HCT116 (cell line): ENCODE data around the gene ADGRA3. TPM values are rescaled to one million over a fixed set of nuclear protein-coding genes. Genes with fewer than 3 reads are reported as not detected.

Experiments
- ATAC-seq: fragments of 200-7000 bp; cut with Tn5 transposase; 2 replicates; pipeline ENCODE4 v1.9.1; 2020; ENCODE audit warnings: mild to moderate bottlenecking, moderate library complexity
- BruUV-seq: library from RNA; stranded (reverse); fragments of 400-500 nt; replicated peaks from 2 replicates; lab custom pipeline; 2021; lab: Mats Ljungman, UMichigan
- CTCF ChIA-PET: fragments of 300-600 bp; sonication (Branson Sonifier 250); formaldehyde crosslinking; loops from one replicate; lab custom pipeline; 2021; ENCODE audit warnings: antibody characterized with exemption; lab: Charles Lee
- POLR2A ChIA-PET: fragments of 300-600, 350-600 bp; sonication (Branson Sonifier 250); formaldehyde crosslinking; loops from one replicate; lab custom pipeline; 2021; ENCODE audit warnings: antibody characterized with exemption; lab: Charles Lee
- RAD21 ChIA-PET, 2 experiments: fragments of 300-600 bp; sonication (Branson Sonifier 250); formaldehyde crosslinking; loops; one replicate each; lab custom pipeline; 2023; ENCODE audit warnings: low total read pairs in 2 of 2; ENCODE audit not compliant: uncharacterized antibody in 2 of 2, unreplicated experiment in 2 of 2, low non-redundant PET in 1 of 2; lab: Charles Lee
- DNase-seq: peaks from one replicate; pipeline ENCODE4 v3.0.0-alpha.2; 2010; ENCODE audit warnings: low read depth, low spot score
- H2AFZ ChIP-seq: fragments of 200-600 bp; shearing (Covaris generic), sonication (generic); 2 replicates; pipeline ENCODE4 v1.6.1; 2017; ENCODE audit warnings: low read depth, mixed run types, mixed read lengths, antibody characterized with exemption, low read length; ENCODE audit not compliant: poor library complexity, severe bottlenecking
- H3K27ac ChIP-seq: 2 replicates; pipeline ENCODE4 v1.5.1; 2012; ENCODE audit warnings: low read depth, low read length
- H3K27me3 ChIP-seq: fragments of 200-600 bp; sonication (generic); 2 replicates; pipeline ENCODE4 v1.6.1; 2016; ENCODE audit warnings: mixed run types, low read length, mixed read lengths; ENCODE audit not compliant: insufficient read depth
- H3K36me3 ChIP-seq, 2 experiments: fragments of 200-500 bp in 1 of 2; fragments of 200-600 bp in 1 of 2; sonication (Bioruptor generic) in 1 of 2; sonication (generic) in 1 of 2; 2 replicates each; pipeline versions ENCODE4 v1.5.1 to v1.6.1; 2014 to 2016; ENCODE audit warnings: low read length in 2 of 2, inconsistent platforms in 1 of 2, mixed read lengths in 1 of 2, mixed run types in 1 of 2; ENCODE audit not compliant: insufficient read depth in 2 of 2, control insufficient read depth in 1 of 2
- H3K4me1 ChIP-seq, 2 experiments: fragments of 200-600 bp in 1 of 2; sonication (generic) in 1 of 2; 2 replicates each; pipeline versions ENCODE4 v1.5.1 to v1.6.1; 2012 to 2017; ENCODE audit warnings: low read length in 2 of 2, inconsistent platforms in 1 of 2, mild to moderate bottlenecking in 1 of 2, mixed read lengths in 1 of 2, mixed run types in 1 of 2, moderate library complexity in 1 of 2; ENCODE audit not compliant: insufficient read depth in 2 of 2, control insufficient read depth in 1 of 2
- H3K4me2 ChIP-seq: fragments of 200-600 bp; sonication (generic); 2 replicates; pipeline ENCODE4 v1.6.1; 2017; ENCODE audit warnings: mixed run types, low read length, mixed read lengths
- H3K4me3 ChIP-seq, 2 experiments: fragments of 200-600 bp in 1 of 2; sonication (generic) in 1 of 2; replicated peaks in 1 of 2; 2 replicates each; pipeline ENCODE4 v1.5.1; 2011 to 2016; ENCODE audit warnings: low read length in 2 of 2, control low read depth in 1 of 2, low read depth in 1 of 2, mild to moderate bottlenecking in 1 of 2, mixed read lengths in 1 of 2, mixed run types in 1 of 2
- H3K79me2 ChIP-seq: fragments of 200-600 bp; sonication (generic); 2 replicates; pipeline ENCODE4 v1.6.1; 2017; ENCODE audit warnings: mild to moderate bottlenecking, mixed run types, low read length, moderate library complexity, mixed read lengths; ENCODE audit not compliant: insufficient read depth
- H3K9ac ChIP-seq: fragments of 200-600 bp; sonication (generic); 2 replicates; pipeline ENCODE4 v1.6.1; 2016; ENCODE audit warnings: low read length, mixed read lengths
- H3K9me2 ChIP-seq: fragments of 200-600 bp; sonication (generic), shearing (Covaris generic); 2 replicates; pipeline ENCODE4 v1.6.1; 2017; ENCODE audit warnings: mixed run types, mild to moderate bottlenecking, moderate library complexity; ENCODE audit not compliant: insufficient read depth
- H3K9me3 ChIP-seq, 2 experiments: fragments of 200-500 bp in 1 of 2; fragments of 200-600 bp in 1 of 2; sonication (Bioruptor generic) in 1 of 2; sonication (generic) in 1 of 2; 2 replicates each; pipeline ENCODE4 v1.6.1; 2014 to 2017; ENCODE audit warnings: low read length in 2 of 2, mixed read lengths in 2 of 2, inconsistent platforms in 1 of 2, low read depth in 1 of 2, mild to moderate bottlenecking in 1 of 2, mixed run types in 1 of 2, moderate library complexity in 1 of 2; ENCODE audit not compliant: control insufficient read depth in 1 of 2, insufficient read depth in 1 of 2
- H4K20me1 ChIP-seq: fragments of 200-600 bp; sonication (generic), shearing (Covaris generic); 2 replicates; pipeline ENCODE4 v1.6.1; 2017; ENCODE audit warnings: mixed run types, mild to moderate bottlenecking, moderate library complexity; ENCODE audit not compliant: insufficient read depth
- CBX3 ChIP-seq: IDR thresholded peaks from 2 replicates; pipeline ENCODE4 v1.6.1; 2012; ENCODE audit warnings: low read depth
- CEBPB ChIP-seq: IDR thresholded peaks from 2 replicates; pipeline ENCODE4 v1.6.1; 2012; ENCODE audit warnings: low read depth
- EGR1 ChIP-seq: IDR thresholded peaks from 2 replicates; pipeline ENCODE4 v1.6.1; 2012; ENCODE audit warnings: low read depth
- ELF1 ChIP-seq: IDR thresholded peaks from 2 replicates; pipeline ENCODE4 v1.6.1; 2012; ENCODE audit warnings: low read depth, borderline replicate concordance
- EZH2 ChIP-seq: fragments of 200-600 bp; sonication (generic); IDR thresholded peaks from 2 replicates; pipeline ENCODE4 v1.6.1; 2017; ENCODE audit warnings: antibody characterized with exemption, mixed run types
- EZH2phosphoT487 ChIP-seq: fragments of 200-600 bp; IDR thresholded peaks from 2 replicates; pipeline ENCODE4 v1.6.1; 2018; ENCODE audit warnings: antibody characterized with exemption, borderline replicate concordance
- JUND ChIP-seq: IDR thresholded peaks from 2 replicates; pipeline ENCODE4 v1.6.1; 2012
- POLR2AphosphoS5 ChIP-seq: IDR thresholded peaks from 2 replicates; pipeline ENCODE4 v1.6.1; 2011; ENCODE audit warnings: mild to moderate bottlenecking, low read depth, low read length, moderate library complexity
- RAD21 ChIP-seq: IDR thresholded peaks from 2 replicates; pipeline ENCODE4 v1.6.1; 2012; ENCODE audit warnings: low read depth, mild to moderate bottlenecking
- SIN3A ChIP-seq: IDR thresholded peaks from 2 replicates; pipeline ENCODE4 v1.6.1; 2012; ENCODE audit warnings: low read depth
- TCF7L2 ChIP-seq: IDR thresholded peaks from 2 replicates; pipeline ENCODE4 v1.7.0; 2011; ENCODE audit warnings: borderline replicate concordance, inconsistent platforms; ENCODE audit not compliant: insufficient read depth, insufficient read length; ENCODE audit errors: extremely low read depth
- YY1 ChIP-seq: IDR thresholded peaks from 2 replicates; pipeline ENCODE4 v1.6.1; 2011; ENCODE audit warnings: low read length, low read depth, moderate library complexity, mild to moderate bottlenecking; ENCODE audit not compliant: insufficient replicate concordance; ENCODE audit errors: extremely low read depth
- ZFX ChIP-seq: fragments of 450-650 bp; IDR thresholded peaks from 2 replicates; pipeline ENCODE4 v1.6.1; 2017
- ZNF274 ChIP-seq: fragments of 200-500 bp; sonication (Bioruptor generic); IDR thresholded peaks from 2 replicates; pipeline ENCODE4 v1.6.1; 2014; ENCODE audit warnings: mild to moderate bottlenecking, low read depth, low read length, inconsistent platforms
- intact Hi-C: fragments of 100-400 bp; cut with micrococcal nuclease; formaldehyde crosslinking; loops from 2 replicates; pipeline ENCODE4 v1.10.0; 2022
- total RNA-seq: library from RNA; stranded (reverse); gene quantifications from one replicate; pipeline ENCODE4 v1.2.1, GENCODE V29; 2021; ENCODE audit not compliant: unreplicated experiment
- TF ChIP-seq, protein P1 (sequence below), 3 experiments: fragments of 200-600 bp in 1 of 3; sonication (generic) in 1 of 3; IDR thresholded peaks in 2 of 3; conservative IDR thresholded peaks in 1 of 3; 2 replicates each; pipeline ENCODE4 v1.5.1; 2012 to 2017; ENCODE audit warnings: low read depth in 2 of 3, low read length in 2 of 3, antibody characterized with exemption in 1 of 3, borderline replicate concordance in 1 of 3, control low read depth in 1 of 3, mild to moderate bottlenecking in 1 of 3, mixed read lengths in 1 of 3, mixed run types in 1 of 3, moderate library complexity in 1 of 3; ENCODE audit not compliant: insufficient read depth in 1 of 3
- TF ChIP-seq, protein P2 (sequence below): IDR thresholded peaks from 2 replicates; pipeline ENCODE4 v1.6.1; 2012
- TF ChIP-seq, protein P3 (sequence below): IDR thresholded peaks from 2 replicates; pipeline ENCODE4 v1.6.1; 2012

Gene ADGRA3
- total RNA-seq, 1 experiment from 2014 or later: 43.0 TPM

DNA sequence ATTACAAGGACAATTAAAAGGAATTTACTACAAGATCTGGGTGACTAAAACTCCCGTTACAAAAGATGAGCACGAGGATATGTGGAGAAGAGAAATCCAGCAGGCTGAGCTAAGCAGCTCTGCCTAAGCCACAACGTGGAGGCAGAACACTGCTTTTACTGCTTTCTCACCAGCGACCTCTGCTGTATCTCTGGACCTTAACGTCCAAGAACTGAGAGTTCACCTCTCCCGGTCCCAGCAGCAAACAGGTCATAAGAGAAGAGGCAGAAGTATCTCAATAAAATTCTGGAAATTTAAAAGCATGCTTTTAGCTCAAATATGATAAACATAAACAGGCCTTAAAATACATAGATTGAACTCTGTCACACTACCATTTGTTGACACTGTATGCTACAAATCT is 81.0 kb downstream of the ADGRA3 start:
- no peak overlapping the region for H3K4me2 ChIP-seq
- no peak overlapping the region for H3K4me3 ChIP-seq
- no peak overlapping the region for H2AFZ ChIP-seq
- intact Hi-C loops: no loop called here
- H3K9me3 ChIP-seq: no peaks in the 10 kb centered on the region
- no peaks in the 10 kb centered on the region for H3K4me1 ChIP-seq
- H3K9me2 ChIP-seq: no peaks in the 10 kb centered on the region
- peak; percentile 88 for ATAC-seq
- TF ChIP-seq EZH2phosphoT487: no peak
- no peak for TF ChIP-seq CEBPB
- peak; percentile 36; the same call in 1 of the 2 replicates for TF ChIP-seq RAD21
- TF ChIP-seq, protein P1, sequence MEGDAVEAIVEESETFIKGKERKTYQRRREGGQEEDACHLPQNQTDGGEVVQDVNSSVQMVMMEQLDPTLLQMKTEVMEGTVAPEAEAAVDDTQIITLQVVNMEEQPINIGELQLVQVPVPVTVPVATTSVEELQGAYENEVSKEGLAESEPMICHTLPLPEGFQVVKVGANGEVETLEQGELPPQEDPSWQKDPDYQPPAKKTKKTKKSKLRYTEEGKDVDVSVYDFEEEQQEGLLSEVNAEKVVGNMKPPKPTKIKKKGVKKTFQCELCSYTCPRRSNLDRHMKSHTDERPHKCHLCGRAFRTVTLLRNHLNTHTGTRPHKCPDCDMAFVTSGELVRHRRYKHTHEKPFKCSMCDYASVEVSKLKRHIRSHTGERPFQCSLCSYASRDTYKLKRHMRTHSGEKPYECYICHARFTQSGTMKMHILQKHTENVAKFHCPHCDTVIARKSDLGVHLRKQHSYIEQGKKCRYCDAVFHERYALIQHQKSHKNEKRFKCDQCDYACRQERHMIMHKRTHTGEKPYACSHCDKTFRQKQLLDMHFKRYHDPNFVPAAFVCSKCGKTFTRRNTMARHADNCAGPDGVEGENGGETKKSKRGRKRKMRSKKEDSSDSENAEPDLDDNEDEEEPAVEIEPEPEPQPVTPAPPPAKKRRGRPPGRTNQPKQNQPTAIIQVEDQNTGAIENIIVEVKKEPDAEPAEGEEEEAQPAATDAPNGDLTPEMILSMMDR (IDR thresholded peaks at IDR 0.05 in 2 of 3, conservative IDR thresholded peaks at IDR 0.05 in 1 of 3; ENCODE audit: borderline replicate concordance in 1 of 3, insufficient read depth in 1 of 3, low read depth in 2 of 3, low read length in 2 of 3): peak; percentile 32 to 49 (median 48); a peak in 4 of 6 replicates
- TF ChIP-seq, all 23 proteins: peak for 2
- ChIA-PET POLR2A (no interaction called here), RAD21 (no interaction called here), CTCF (interaction anchor here (0.8 to 1.2 kb wide), 2 partner anchors 9 to 172 kb away, joined by 3 to 5 read pairs; no protein-coding TSS in a partner anchor)
- H3K9ac ChIP-seq: no peak overlapping the region
- H4K20me1 ChIP-seq: no peaks in the 10 kb centered on the region
- BruUV-seq: no TSS peak
- H3K27me3 ChIP-seq: no peaks in the 10 kb centered on the region
- peak; percentile 13 for DNase-seq
- H3K79me2 ChIP-seq: no peaks in the 10 kb centered on the region
- H3K27ac ChIP-seq: no peak overlapping the region
- H3K36me3 ChIP-seq: peaks cover 0 to 5% of the 10 kb centered on the region in 2 experiments; a peak in 2 of 4 replicates

DNA sequence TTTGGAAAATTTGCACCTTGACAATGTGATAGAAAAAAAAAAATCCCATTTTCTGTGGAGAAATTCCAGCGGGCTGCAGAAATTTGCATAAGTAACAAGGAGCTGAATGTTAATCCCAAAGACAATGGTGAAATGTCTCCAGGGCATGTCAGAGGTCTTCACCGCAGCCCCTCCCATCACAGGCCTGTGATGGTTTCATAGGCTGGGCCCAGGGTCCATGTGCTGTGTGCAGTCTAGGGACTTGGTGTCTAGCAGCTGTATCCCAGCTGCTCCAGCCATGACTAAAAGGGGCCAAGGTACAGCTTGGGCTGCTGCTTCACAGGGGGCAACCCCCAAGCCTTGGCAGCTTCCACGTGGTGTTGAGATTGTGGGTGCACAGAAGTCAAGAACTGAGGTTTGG is 85.2 kb downstream of the ADGRA3 start:
- Histone ChIP-seq H3K4me2 (no peak overlapping the region), H3K9me2 (no peaks in the 10 kb centered on the region), H3K4me3 (no peak overlapping the region), H4K20me1 (0 out of 2 replicates have a peak, but pooled peaks cover 2% of the 10 kb centered on the region), H3K79me2 (no peaks in the 10 kb centered on the region), H3K27me3 (no peaks in the 10 kb centered on the region), H3K36me3 (peaks cover 0 to 5% of the 10 kb centered on the region in 2 experiments; a peak in 1 of 4 replicates), H3K9me3 (no peaks in the 10 kb centered on the region), H3K27ac (no peak overlapping the region), H2AFZ (no peak overlapping the region), H3K9ac (no peak overlapping the region), H3K4me1 (no peaks in the 10 kb centered on the region)
- no peak for ATAC-seq
- POLR2A ChIA-PET: no interaction called here
- CTCF ChIA-PET: no interaction called here
- intact Hi-C loops: no loop called here
- RAD21 ChIA-PET: no interaction called here
- BruUV-seq: no TSS peak
- DNase-seq: no peak
- TF ChIP-seq CBX3 (no peak), CEBPB (no peak), ZFX (no peak), SIN3A (no peak), JUND (no peak), TCF7L2 (no peak), RAD21 (no peak), EZH2 (no peak), ELF1 (no peak), YY1 (no peak), ZNF274 (no peak), EGR1 (no peak), POLR2AphosphoS5 (no peak)
- TF ChIP-seq, protein P2, sequence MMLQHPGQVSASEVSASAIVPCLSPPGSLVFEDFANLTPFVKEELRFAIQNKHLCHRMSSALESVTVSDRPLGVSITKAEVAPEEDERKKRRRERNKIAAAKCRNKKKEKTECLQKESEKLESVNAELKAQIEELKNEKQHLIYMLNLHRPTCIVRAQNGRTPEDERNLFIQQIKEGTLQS: no peak
- TF ChIP-seq, protein P3, sequence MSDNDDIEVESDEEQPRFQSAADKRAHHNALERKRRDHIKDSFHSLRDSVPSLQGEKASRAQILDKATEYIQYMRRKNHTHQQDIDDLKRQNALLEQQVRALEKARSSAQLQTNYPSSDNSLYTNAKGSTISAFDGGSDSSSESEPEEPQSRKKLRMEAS: no peak
